ENCODE data around the gene ANAPC13. TPM values are rescaled to one million over a fixed set of nuclear protein-coding genes. Genes with fewer than 3 reads are reported as not detected.
A peak's percentile ranks its signal among the peaks of the same experiment; 100 is the strongest.

Gene ANAPC13
- total RNA-seq, 2 experiments from 2014 or later: 30.1 to 33.1 TPM

DNA sequence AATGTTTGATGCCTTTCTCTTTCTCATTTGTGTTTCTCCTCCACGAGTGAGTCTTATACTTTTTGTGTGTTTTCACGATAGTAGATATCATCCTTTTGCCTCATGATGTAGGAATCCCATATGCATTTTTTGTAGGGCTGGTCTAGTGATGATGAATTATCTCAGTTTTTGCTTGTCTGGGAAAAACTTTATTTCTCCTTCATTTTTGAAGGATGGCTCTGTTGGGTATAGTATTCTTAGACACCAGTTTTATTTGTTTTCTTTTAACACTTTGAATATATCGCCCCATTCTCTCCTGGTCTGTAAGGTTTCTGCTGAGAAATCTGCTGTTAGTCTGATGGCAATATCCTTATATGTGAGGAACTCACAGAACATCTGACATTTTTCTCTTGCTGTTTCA, 18.3 kb upstream of the ANAPC13 start:
- CTCF ChIA-PET: interaction anchor here (1.9 kb wide), 1 partner anchor 31 kb away, joined by 5 read pairs; no protein-coding TSS in a partner anchor
- POLR2A ChIA-PET: no interaction called here
- H3K36me3 Mint-ChIP-seq: peaks cover 73% of the 10 kb centered on the region
- H3K4me3 Mint-ChIP-seq: no peak overlapping the region
- DNase-seq: no peak
- no peak overlapping the region for H3K27ac Mint-ChIP-seq
- peaks cover 33% of the 10 kb centered on the region for H3K9me3 Mint-ChIP-seq
- no peaks in the 10 kb centered on the region for H3K27me3 Mint-ChIP-seq
- H3K4me1 Mint-ChIP-seq (ENCODE audit: low read depth): peaks cover 24% of the 10 kb centered on the region
- intact Hi-C loops (cut with micrococcal nuclease): no loop called here

DNA sequence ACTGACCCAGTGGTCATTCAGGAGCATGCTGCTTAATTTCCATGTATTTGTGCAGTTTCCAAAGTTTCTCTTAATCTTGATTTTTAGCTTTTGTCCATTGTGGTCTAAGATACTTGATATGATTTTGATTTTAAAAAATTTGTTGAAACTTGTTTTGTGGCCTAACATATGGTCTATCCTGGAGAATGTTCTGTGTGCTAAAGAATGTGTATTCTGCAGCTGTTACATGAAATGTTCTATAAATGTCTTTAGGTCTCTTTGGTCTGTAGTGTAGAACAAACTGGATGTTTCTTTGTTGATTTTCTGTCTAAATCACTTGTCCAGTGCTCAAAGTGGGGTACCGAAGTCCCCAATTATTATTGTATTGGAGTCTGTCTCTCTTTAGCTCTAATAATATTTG, 17.5 kb upstream of the ANAPC13 start:
- ChIA-PET CTCF (interaction anchor here (1.9 kb wide), 1 partner anchor 30 kb away, joined by 5 read pairs; no protein-coding TSS in a partner anchor), POLR2A (no interaction called here)
- Mint-ChIP-seq H3K4me3 (no peak overlapping the region), H3K27me3 (no peaks in the 10 kb centered on the region), H3K36me3 (peaks cover 72% of the 10 kb centered on the region), H3K4me1 (ENCODE audit: low read depth) (peaks cover 30% of the 10 kb centered on the region), H3K27ac (no peak overlapping the region), H3K9me3 (peaks cover 33% of the 10 kb centered on the region)
- intact Hi-C loops (cut with micrococcal nuclease): no loop called here
- DNase-seq: no peak

DNA sequence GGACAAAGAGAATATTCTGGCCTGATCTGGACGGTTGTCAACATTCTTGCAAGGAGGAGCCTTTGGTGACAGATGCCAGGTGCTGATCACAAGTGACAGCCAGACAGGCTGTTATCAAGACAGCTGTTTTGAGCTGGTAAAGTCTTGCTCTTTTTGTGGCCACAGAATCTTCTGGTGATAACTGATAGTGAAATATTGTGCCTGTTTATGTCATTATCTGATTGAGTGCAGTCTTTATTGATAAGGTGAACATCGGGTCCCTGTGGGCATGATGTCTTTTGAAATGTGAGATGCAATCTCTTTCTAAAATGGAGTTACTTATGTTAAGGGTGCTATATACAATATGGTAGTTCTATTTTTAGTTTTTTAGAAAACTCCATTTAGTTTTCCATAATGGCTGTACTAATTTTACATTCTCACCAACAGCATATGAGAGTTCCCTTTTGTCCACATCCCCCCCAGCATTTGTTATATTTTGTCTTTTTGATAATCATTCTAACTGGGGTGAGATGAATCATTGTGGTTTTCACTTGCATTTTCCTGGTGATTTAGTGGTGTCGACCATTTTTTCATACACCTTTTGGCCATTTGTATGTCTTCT, 10.8 kb upstream of the ANAPC13 start:
- intact Hi-C loops (cut with micrococcal nuclease): loop anchor here (1.0 kb wide), 1 partner anchor 9 kb away; no protein-coding TSS in a partner anchor
- POLR2A ChIA-PET: no interaction called here
- H3K27ac Mint-ChIP-seq: no peak overlapping the region
- H3K4me1 Mint-ChIP-seq (ENCODE audit: low read depth): peaks cover 43% of the 10 kb centered on the region
- H3K36me3 Mint-ChIP-seq: peaks cover 54% of the 10 kb centered on the region
- CTCF ChIA-PET: no interaction called here
- H3K9me3 Mint-ChIP-seq: peaks cover 5% of the 10 kb centered on the region
- no peak overlapping the region for H3K4me3 Mint-ChIP-seq
- H3K27me3 Mint-ChIP-seq: no peaks in the 10 kb centered on the region
- no peak for DNase-seq

DNA sequence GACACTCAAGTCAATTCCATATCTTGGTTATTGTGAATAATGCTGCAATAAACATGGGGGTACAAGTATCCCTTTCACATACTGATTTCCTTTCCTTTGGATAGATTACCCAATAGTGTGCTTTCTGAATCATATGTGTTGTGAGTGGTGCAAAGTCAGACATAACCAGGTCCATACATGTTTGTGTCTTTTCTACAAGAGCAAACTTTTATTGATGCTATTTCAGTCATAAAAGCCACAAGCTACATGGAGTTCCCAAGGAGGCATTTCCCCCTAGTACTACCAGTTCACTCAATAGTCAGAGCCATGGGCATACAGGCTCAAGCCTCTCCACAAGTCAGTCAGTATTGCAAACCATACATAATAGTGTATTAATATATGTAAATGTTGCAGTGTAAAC, 10.2 kb upstream of the ANAPC13 start:
- H3K27ac Mint-ChIP-seq: no peak overlapping the region
- no peaks in the 10 kb centered on the region for H3K27me3 Mint-ChIP-seq
- H3K4me1 Mint-ChIP-seq (ENCODE audit: low read depth): peaks cover 44% of the 10 kb centered on the region
- H3K36me3 Mint-ChIP-seq: peaks cover 48% of the 10 kb centered on the region
- DNase-seq: no peak
- ChIA-PET POLR2A (no interaction called here), CTCF (interaction anchor here (1.1 kb wide), 1 partner anchor 22 kb away, joined by 3 read pairs; no protein-coding TSS in a partner anchor)
- H3K9me3 Mint-ChIP-seq: peaks cover 3% of the 10 kb centered on the region
- no peak overlapping the region for H3K4me3 Mint-ChIP-seq
- intact Hi-C loops (cut with micrococcal nuclease): loop anchor here (1.0 kb wide), 1 partner anchor 9 kb away; no protein-coding TSS in a partner anchor

DNA sequence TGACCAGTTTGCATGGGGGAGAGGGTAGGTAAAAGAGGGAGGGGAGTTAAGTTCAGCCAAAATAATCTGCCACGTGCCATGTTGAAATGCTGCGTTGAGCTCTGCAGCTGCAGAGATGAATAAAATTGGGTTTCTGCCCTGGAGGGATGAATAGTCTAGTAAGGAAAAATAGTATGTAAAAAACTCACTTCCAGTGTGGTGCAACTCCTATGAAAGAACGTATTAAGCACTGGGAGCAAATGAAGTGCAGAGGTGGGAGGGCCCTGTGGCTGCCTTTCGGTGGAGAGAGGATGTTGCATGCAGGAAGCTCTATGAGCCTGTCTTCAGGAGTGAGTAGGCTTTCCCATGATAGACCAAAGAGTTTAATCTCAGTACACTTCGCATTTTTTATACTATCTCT, 8.7 kb upstream of the ANAPC13 start:
- Mint-ChIP-seq H3K4me1 (ENCODE audit: low read depth) (peaks cover 39% of the 10 kb centered on the region), H3K9me3 (no peaks in the 10 kb centered on the region), H3K27me3 (no peaks in the 10 kb centered on the region), H3K27ac (no peak overlapping the region), H3K36me3 (peaks cover 38% of the 10 kb centered on the region), H3K4me3 (no peak overlapping the region)
- no peak for DNase-seq
- intact Hi-C loops (cut with micrococcal nuclease): no loop called here
- POLR2A ChIA-PET: no interaction called here
- CTCF ChIA-PET: interaction anchor here (1.5 kb wide), 1 partner anchor 14 kb away, joined by 4 read pairs; no protein-coding TSS in a partner anchor

DNA sequence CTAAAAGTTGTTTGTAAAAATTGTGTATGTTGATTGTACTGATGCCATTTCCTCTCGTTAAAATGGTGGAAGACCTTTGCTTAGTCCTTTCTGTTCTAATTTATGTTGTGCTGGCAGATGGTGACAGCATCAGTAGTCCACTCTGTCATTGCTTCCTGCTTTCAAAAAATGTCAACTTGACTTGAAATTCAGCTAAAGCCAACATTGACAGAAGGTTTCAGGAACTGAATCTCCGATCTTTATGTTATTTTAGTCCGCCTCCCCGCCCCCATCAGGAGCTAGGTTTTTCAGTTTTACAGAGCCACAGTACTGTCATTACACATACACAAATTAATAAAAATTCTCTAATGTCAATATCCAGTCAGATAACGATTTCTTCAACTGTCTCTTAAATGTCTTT, 1.6 kb upstream of the ANAPC13 start:
- Mint-ChIP-seq H3K4me1 (ENCODE audit: low read depth) (peaks cover 48% of the 10 kb centered on the region), H3K36me3 (peaks cover 7% of the 10 kb centered on the region), H3K27me3 (no peaks in the 10 kb centered on the region), H3K9me3 (no peaks in the 10 kb centered on the region), H3K4me3 (peak overlapping the region; percentile 87), H3K27ac (peak overlapping the region; percentile 77)
- CTCF ChIA-PET: interaction anchor here (0.9 to 2.2 kb wide), 4 partner anchors 10 to 289 kb away, joined by 4 to 9 read pairs (median 6); no protein-coding TSS in a partner anchor
- intact Hi-C loops (cut with micrococcal nuclease): loop anchor here (1.0 to 10.0 kb wide), 6 partner anchors 9 to 1765 kb away; partner anchors contain the start of genes AMOTL2, MSL2 and NPHP3
- DNase-seq: no peak
- POLR2A ChIA-PET: no interaction called here

DNA sequence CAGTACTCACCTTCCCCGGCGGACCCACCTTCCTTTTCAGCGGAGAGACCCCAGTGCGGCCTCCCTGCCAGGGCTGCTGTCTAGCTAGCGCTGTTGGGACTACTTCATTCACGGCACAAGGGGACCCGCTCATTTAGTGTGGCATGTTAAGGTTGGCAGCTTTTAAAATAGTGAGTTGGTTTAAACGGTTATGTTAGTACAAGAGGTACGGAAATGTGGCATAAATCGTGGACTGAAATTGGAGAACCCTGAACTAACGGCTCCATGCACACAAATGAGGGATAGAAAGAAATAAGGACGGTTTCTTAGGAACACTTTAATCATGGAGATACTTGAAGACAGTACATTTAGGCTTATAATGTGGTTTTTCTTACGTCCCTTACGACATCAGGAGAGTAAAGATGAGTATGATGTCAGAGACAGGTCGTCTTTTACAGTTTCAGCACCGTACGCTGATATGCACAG, 824 bp upstream of the ANAPC13 start:
- H3K4me1 Mint-ChIP-seq (ENCODE audit: low read depth): peaks cover 48% of the 10 kb centered on the region
- ChIA-PET CTCF (interaction anchor here (1.0 to 5.0 kb wide), 5 partner anchors 10 to 288 kb away, joined by 3 to 24 read pairs (median 7); no protein-coding TSS in a partner anchor), POLR2A (interaction anchor here (1.0 to 1.6 kb wide), 6 partner anchors 10 to 247 kb away, joined by 3 to 7 read pairs (median 5); partner anchors contain the start of gene RYK)

DNA sequence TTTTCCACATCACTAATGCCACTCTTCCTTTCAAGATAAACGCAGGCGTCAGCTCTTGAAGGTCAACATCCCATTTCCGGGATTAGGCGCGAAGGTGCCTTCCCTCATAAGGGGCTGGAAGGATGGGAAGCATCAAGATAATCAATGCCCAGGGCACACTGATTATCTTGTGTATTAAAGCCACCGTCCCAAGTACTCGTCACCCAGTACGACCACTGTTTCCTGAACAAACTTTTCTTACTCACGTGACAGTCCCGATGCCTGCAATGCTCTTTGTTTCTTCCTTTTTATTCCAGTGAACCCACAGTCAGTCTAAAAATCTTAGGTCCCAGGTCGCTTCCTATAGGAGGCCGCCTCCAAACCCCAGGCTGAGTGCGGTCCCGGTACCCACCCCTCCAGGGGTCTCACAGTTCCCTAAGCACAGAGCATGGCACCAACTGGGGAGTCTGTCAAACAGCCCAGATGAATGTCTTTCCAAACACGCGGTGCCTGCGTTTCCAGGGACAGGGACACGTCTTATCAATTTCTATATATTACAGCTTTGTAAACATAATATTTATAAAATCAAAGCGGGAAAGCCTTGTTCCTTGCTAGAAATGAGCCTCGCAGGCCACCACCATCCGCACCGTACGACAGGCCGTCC, 589 bp downstream of the ANAPC13 start:
- peak overlapping the region; percentile 97 for H3K27ac Mint-ChIP-seq
- intact Hi-C loops (cut with micrococcal nuclease): loop anchor here (1.0 to 10.0 kb wide), 5 partner anchors 113 to 1763 kb away; partner anchors contain the start of genes AMOTL2, MSL2, NPHP3 and RYK
- H3K4me3 Mint-ChIP-seq: peak overlapping the region; percentile 87
- no peak for DNase-seq
- CTCF ChIA-PET: interaction anchor here (1.9 to 5.5 kb wide), 5 partner anchors 9 to 287 kb away, joined by 7 to 38 read pairs (median 23); no protein-coding TSS in a partner anchor
- H3K9me3 Mint-ChIP-seq: no peaks in the 10 kb centered on the region
- peaks cover 47% of the 10 kb centered on the region for H3K4me1 Mint-ChIP-seq (ENCODE audit: low read depth)
- no peaks in the 10 kb centered on the region for H3K27me3 Mint-ChIP-seq
- peaks cover 17% of the 10 kb centered on the region for H3K36me3 Mint-ChIP-seq
- POLR2A ChIA-PET: interaction anchor here (1.0 to 1.6 kb wide), 7 partner anchors 8 to 246 kb away, joined by 3 to 7 read pairs (median 5); partner anchors contain the start of gene RYK

More for the DNA sequence above, 824 bp upstream of the ANAPC13 start:
- intact Hi-C loops (cut with micrococcal nuclease): loop anchor here (1.0 to 10.0 kb wide), 10 partner anchors 10 to 1764 kb away; partner anchors contain the start of genes AMOTL2, CDV3, MSL2 and NPHP3
- peak overlapping the region; percentile 97 for H3K27ac Mint-ChIP-seq
- no peaks in the 10 kb centered on the region for H3K27me3 Mint-ChIP-seq
- no peaks in the 10 kb centered on the region for H3K9me3 Mint-ChIP-seq
- peaks cover 8% of the 10 kb centered on the region for H3K36me3 Mint-ChIP-seq
- peak overlapping the region; percentile 87 for H3K4me3 Mint-ChIP-seq
- DNase-seq: no peak

DNA sequence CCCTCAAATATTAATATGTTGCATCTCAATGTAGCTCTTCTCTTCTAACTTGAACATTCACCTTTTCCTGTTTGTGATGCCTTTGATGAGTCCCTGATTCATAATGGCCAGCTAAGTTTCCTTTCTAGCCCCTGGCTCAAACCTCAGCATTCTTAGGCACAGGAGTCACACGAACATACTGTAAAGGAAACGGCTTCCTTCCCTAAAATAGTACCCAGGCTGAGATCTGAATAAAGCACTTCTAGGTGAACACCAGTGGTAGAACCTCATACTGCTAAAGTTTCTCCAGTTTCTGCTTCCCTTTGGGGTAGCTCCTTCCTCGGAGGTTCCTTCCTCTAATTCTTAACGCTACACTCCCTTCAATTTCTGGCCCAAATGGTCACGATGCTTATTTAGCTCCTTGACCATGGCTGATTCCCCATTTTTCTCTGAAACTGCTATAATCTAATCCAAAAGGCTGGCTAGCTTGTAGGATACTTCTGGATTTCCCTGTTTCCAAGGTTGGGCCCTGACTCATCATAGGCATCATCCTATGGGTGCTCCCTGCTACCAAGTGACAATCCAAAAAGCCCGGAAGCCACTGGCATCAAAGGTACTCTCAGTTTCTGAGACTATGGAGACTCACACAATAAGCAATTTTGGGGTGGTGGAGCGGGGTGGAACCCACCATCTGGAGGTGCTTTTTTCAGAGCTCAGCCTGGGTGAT, 2.4 kb downstream of the ANAPC13 start:
- Mint-ChIP-seq H3K4me1 (ENCODE audit: low read depth) (peaks cover 39% of the 10 kb centered on the region), H3K4me3 (peak overlapping the region; percentile 36), H3K27ac (peak overlapping the region; percentile 54), H3K27me3 (no peaks in the 10 kb centered on the region), H3K36me3 (peaks cover 23% of the 10 kb centered on the region), H3K9me3 (no peaks in the 10 kb centered on the region)
- intact Hi-C loops (cut with micrococcal nuclease): loop anchor here (10.0 kb wide), 1 partner anchor 1711 kb away; the partner anchor contains the start of gene MSL2
- ChIA-PET CTCF (interaction anchor here (1.1 to 5.5 kb wide), 5 partner anchors 8 to 285 kb away, joined by 3 to 38 read pairs (median 23); no protein-coding TSS in a partner anchor), POLR2A (no interaction called here)
- no peak for DNase-seq

DNA sequence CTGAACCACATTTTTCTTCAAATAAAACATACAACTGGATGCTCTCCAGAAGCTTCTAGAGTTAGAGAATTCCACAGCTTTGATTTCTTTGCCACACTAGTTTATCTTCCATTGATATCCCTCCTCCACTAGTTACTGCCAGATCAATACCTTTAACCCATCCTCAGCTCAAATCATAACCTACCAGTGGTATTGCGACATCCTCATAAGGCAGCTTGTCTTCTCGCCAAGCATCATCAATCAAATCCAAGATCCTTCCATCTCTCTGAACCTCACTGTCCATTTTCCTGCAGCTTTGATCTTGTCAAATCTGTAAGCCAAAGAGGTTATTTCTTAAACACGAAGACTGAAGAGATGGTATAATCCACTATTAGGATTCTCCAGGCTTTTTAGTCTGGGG, 3.2 kb downstream of the ANAPC13 start:
- Mint-ChIP-seq H3K4me3 (no peak overlapping the region), H3K27ac (no peak overlapping the region), H3K9me3 (no peaks in the 10 kb centered on the region), H3K36me3 (peaks cover 30% of the 10 kb centered on the region), H3K27me3 (no peaks in the 10 kb centered on the region), H3K4me1 (ENCODE audit: low read depth) (peaks cover 32% of the 10 kb centered on the region)
- intact Hi-C loops (cut with micrococcal nuclease): loop anchor here (10.0 kb wide), 1 partner anchor 1712 kb away; the partner anchor contains the start of gene MSL2
- POLR2A ChIA-PET: no interaction called here
- CTCF ChIA-PET: interaction anchor here (1.1 to 5.5 kb wide), 5 partner anchors 9 to 284 kb away, joined by 3 to 38 read pairs (median 23); no protein-coding TSS in a partner anchor
- DNase-seq: no peak

DNA sequence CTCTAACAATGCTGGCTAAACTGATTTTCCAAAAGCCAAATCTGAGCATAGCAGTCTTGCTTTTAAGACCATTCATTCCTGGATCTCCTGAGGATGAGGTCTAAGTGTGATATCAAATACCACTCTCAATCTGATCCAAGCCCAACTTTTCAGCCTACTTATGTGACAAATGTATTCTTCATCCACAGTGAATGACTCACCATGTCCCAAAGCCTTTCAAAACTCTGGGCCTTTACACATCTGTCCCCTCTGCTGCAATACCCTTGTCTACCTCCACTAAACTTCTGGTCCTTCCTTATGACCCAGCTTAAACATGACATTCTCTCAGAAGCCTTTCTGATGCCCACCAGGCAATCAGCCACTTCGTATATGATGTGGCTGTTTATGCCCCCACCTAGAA, 4.6 kb downstream of the ANAPC13 start:
- no peaks in the 10 kb centered on the region for H3K9me3 Mint-ChIP-seq
- peaks cover 39% of the 10 kb centered on the region for H3K36me3 Mint-ChIP-seq
- POLR2A ChIA-PET: no interaction called here
- intact Hi-C loops (cut with micrococcal nuclease): loop anchor here (10.0 kb wide), 1 partner anchor 1714 kb away; the partner anchor contains the start of gene MSL2
- H3K27me3 Mint-ChIP-seq: no peaks in the 10 kb centered on the region
- peaks cover 27% of the 10 kb centered on the region for H3K4me1 Mint-ChIP-seq (ENCODE audit: low read depth)
- H3K4me3 Mint-ChIP-seq: no peak overlapping the region
- CTCF ChIA-PET: interaction anchor here (0.6 to 10.3 kb wide), 4 partner anchors 14 to 269 kb away, joined by 3 to 176 read pairs (median 21); no protein-coding TSS in a partner anchor
- no peak overlapping the region for H3K27ac Mint-ChIP-seq
- no peak for DNase-seq
